ENCODE data around the gene HTR7.
A peak's percentile ranks its signal among the peaks of the same experiment; 100 is the strongest.
"Not testable (repeated sequence)": the region's sequence is repeated elsewhere in the genome, so short reads cannot be mapped to it uniquely, and the experiment has no call there.

Gene HTR7

DNA sequence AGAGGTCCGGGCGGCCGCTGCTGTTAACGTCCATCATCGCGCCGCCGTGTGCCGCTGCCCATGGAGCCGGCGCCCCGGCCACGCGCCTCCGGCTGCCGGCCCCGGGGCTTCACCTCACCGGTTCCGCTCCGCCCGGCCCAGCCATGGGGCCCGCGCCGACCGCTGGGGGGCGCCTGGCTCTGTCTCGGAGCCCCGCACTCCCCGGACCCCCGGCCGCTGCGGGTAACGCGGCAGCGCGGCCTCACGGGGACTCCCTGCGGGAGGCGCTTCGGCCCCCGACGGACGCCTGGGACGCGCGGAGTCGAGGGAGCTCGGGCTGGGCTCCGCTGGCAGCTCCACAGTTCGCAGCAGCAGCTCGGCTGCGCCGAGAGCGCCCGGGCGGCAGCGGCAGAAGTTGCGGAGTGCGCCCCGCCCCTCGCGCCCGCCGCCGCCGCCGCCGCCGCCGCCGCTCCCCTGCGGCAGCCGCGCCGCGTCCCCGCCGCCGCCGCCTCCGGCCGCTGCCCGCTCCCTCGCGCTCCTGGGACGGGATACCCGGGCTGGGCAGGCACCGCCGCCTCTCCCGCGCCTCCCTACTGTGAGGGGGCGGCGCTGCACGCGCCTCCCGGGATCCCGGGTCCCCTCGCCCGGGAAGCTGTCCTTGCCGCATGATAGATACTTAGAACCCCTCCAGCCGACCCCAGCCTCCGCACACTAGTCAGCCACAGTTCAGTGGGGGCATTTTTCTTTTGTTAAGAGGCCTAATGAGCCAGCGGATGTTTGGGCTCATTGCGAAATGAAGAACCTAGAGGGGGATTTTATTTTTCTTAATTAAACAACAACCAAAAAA is at the start of gene HTR7:
Gene HTR7, minus strand, starts transcription at position 405 of the 826 bp plus-strand sequence. Its CDS starts 368 bp downstream, at position 37.
- DNase-seq (ENCODE audit: low read depth), result peak; percentile 54
- TF ChIP-seq, protein P1, sequence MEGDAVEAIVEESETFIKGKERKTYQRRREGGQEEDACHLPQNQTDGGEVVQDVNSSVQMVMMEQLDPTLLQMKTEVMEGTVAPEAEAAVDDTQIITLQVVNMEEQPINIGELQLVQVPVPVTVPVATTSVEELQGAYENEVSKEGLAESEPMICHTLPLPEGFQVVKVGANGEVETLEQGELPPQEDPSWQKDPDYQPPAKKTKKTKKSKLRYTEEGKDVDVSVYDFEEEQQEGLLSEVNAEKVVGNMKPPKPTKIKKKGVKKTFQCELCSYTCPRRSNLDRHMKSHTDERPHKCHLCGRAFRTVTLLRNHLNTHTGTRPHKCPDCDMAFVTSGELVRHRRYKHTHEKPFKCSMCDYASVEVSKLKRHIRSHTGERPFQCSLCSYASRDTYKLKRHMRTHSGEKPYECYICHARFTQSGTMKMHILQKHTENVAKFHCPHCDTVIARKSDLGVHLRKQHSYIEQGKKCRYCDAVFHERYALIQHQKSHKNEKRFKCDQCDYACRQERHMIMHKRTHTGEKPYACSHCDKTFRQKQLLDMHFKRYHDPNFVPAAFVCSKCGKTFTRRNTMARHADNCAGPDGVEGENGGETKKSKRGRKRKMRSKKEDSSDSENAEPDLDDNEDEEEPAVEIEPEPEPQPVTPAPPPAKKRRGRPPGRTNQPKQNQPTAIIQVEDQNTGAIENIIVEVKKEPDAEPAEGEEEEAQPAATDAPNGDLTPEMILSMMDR (conservative IDR thresholded peaks at IDR 0.05; ENCODE audit: low read depth, low read length), result peak; percentile 42
- H3K4me3 ChIP-seq (ENCODE audit: low read depth, low read length), result peak within 1 kb of the TSS; percentile 73

- H3K4me3 ChIP-seq (ENCODE audit: low read depth, low read length), result no peak overlapping the region
- DNase-seq (ENCODE audit: low read depth), result no peak
- TF ChIP-seq, protein P1 (conservative IDR thresholded peaks at IDR 0.05; ENCODE audit: low read depth, low read length), result no peak
These were observed 48.8 kb upstream of the HTR7 start for GRCh38 chr10:90906596-90906995.

DNA sequence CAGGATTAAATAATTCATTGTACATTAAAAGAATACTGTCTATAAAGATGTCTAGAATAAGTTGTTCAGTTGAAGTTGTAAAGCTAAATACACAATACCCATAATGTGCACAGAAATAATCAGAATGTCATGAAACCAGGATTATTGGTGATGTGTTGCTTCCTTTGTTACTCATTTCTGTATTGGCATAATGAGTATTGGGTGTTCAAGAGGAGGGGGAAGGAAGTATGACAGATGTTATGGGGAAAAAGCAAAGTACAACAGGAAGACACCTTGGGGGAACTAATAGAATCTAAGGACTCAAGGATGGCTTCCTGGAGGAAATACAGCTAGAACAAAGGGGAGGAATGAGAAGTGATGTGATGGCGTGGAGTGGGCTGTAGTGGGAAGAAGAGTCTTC is 48.1 kb upstream of the HTR7 start:
- H3K4me3 ChIP-seq (ENCODE audit: low read depth, low read length), result no peak overlapping the region
- no peak for DNase-seq (ENCODE audit: low read depth)
- TF ChIP-seq, protein P1 (conservative IDR thresholded peaks at IDR 0.05; ENCODE audit: low read depth, low read length), result no peak

DNA sequence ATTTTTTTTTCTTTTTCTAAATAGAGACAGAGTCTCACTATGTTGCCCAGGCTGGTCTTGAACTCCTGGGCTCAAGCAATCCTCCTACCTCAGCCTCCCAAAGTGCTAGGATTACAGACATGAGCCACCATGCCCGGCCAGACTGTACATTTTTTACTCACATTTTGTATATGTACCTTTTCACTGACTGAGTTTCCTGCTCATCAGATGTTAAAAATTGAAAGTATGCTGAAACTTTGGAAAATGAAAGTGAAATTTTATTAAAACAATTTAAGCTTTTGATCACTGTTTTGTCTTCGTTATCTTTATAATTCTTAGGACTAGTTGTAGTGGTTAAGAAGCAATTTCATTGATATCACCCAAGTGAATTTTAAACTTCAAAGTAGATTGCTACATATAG is 39.1 kb upstream of the HTR7 start:
- not testable (repeated sequence) for DNase-seq (ENCODE audit: low read depth); H3K4me3 ChIP-seq (ENCODE audit: low read depth, low read length)

- TF ChIP-seq, protein P1 (conservative IDR thresholded peaks at IDR 0.05; ENCODE audit: low read depth, low read length), result no peak
- no peak for DNase-seq (ENCODE audit: low read depth)
- no peak overlapping the region for H3K4me3 ChIP-seq (ENCODE audit: low read depth, low read length)
These were observed 35.4 kb upstream of the HTR7 start for GRCh38 chr10:90893190-90893589.

GRCh38 chr10:90890347-90890746 is 32.5 kb upstream of the HTR7 start:
- H3K4me3 ChIP-seq (ENCODE audit: low read depth, low read length), result no peak overlapping the region
- TF ChIP-seq, protein P1 (conservative IDR thresholded peaks at IDR 0.05; ENCODE audit: low read depth, low read length), result no peak
- peak; percentile 42 for DNase-seq (ENCODE audit: low read depth)

DNA sequence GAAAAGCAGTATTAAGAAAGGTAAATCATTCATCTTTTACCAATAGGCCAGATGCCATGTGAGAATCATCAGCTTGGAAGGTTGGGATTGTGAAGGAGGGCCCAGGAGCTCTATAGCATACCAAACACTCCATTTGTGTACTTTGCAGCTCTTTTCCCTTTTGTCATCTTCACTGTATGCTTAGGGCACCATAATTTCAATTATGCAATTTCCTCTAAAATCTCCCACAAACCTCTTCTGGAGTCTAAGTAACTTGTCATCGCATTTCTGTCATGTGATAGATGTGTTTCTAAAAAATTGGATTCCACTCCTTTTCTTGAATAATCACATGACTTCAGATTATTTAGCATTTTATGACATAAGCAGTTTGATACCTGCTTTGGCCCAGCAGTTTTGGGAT is 31.8 kb upstream of the HTR7 start:
- peak; percentile 19 for DNase-seq (ENCODE audit: low read depth)
- TF ChIP-seq, protein P1 (conservative IDR thresholded peaks at IDR 0.05; ENCODE audit: low read depth, low read length), result no peak
- no peak overlapping the region for H3K4me3 ChIP-seq (ENCODE audit: low read depth, low read length)

Measured in choroid plexus epithelial cell (primary cell).